NCI-H526 (cell line): Measurements from ENCODE around the gene IVNS1ABP.
"Not testable (repeated sequence)": the region's sequence is repeated elsewhere in the genome, so short reads cannot be mapped to it uniquely, and the experiment has no call there.

Experiments used
- DNase-seq, 2 experiments: peaks; one replicate each; lab custom pipeline; 2025; lab: John Stamatoyannopoulos, UW

IVNS1ABP gene

DNA sequence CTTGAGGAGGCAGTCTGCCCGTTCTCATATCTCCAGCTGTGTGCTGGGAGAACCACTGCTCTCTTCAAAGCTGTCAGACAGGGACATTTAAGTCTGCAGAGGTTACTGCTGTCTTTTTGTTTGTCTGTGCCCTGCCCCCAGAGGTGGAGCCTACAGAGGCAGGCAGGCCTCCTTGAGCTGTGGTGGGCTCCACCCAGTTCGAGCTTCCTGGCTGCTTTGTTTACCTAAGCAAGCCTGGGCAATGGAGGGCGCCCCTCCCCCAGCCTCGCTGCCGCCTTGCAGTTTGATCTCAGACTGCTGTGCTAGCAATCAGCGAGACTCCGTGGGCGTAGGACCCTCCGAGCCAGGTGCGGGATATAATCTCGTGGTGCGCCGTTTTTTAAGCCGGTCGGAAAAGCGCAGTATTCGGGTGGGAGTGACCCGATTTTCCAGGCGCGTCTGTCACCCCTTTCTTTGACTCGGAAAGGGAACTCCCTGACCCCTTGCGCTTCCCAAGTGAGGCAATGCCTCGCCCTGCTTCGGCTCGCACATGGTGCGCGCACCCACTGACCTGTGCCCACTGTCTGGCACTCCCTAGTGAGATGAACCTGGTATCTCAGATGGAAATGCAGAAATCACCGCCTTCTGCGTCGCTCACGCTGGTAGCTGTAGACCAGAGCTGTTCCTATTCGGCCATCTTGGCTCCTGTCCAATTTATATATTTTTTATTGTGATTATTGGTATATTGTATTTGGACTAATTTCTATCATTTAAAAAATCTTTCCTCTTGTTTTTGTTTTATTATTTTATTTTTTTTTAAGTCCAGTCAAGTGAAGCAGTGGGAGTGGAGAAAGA, 59.7 kb downstream of the IVNS1ABP start:
- DNase-seq = not testable (repeated sequence)

DNA sequence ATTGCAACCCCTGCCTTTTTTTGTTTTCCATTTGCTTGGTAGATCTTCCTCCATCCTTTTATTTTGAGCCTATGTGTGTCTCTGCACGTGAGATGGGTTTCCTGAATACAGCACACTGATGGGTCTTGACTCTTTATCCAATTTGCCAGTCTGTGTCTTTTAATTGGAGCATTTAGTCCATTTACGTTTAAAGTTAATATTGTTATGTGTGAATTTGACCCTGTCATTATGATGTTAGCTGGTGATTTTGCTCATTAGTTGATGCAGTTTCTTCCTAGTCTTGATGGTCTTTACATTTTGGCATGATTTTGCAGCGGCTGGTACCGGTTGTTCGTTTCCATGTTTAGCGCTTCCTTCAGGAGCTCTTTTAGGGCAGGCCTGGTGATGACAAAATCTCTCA, 61.4 kb downstream of the IVNS1ABP start:
- DNase-seq = not testable (repeated sequence)

DNA sequence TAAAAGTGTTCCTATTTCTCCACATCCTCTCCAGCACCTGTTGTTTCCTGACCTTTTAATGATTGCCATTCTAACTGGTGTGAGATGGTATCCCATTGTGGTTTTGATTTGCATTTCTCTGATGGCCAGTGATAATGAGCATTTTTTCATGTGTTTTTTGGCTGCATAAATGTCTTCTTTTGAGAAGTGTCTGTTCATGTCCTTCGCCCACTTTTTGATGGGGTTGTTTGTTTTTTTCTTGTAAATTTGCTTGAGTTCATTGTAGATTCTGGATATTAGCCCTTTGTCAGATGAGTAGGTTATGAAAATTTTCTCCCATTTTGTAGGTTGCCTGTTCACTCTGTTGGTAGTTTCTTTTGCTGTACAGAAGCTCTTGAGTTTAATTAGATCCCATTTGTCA, 64.6 kb downstream of the IVNS1ABP start:
- not testable (repeated sequence) for DNase-seq

DNA sequence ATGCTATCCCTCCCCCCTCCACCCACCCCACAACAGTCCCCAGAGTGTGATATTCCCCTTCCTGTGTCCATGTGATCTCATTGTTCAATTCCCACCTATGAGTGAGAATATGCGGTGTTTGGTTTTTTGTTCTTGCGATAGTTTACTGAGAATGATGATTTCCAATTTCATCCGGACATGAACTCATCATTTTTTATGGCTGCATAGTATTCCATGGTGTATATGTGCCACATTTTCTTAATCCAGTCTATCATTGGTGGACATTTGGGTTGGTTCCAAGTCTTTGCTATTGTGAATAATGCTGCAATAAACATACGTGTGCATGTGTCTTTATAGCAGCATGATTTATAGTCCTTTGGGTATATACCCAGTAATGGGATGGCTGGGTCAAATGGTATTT, 65.1 kb downstream of the IVNS1ABP start:
- not testable (repeated sequence) for DNase-seq

DNA sequence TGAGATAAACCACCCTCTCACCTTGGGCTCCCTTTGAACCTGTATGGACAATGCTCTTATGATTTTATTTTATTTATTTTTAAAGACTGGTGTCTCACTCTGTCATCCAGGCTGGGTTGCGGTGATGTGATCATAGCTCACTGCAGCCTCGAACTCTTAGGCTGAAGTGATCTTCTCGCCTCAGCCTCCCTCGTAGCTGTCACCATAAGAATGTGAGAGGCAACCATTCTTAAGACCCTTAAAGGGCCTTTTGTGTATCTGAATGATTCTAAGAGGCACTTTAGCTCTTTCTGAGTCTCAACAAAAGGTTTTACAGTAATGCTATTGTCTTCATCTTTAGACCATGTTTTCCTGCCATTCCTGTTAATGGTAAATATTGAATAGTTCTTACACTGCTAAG, 67.0 kb downstream of the IVNS1ABP start:
- DNase-seq = no peak

DNA sequence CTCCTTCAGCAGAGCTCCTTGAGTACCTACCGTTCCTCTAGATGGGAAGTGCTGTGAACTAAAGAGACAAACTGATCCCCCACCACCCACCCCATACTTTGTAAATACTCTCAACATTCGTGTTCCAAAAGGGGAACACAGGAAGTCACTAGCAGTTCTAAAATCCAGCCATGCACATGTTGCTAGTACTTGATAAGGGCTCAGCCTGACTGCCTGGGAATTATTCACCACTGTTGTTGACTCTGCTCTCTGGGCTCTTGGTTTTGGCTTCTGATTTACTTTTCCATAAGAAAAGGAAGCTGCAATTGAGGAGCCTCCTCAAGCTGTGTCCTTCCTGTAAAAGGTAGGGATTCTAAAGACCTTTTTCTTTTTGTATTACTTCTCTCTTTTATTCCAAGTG, 67.5 kb downstream of the IVNS1ABP start:
- no peak for DNase-seq
